K562 (cell line): ENCODE measurements around the gene MT4. TPM values are rescaled to one million over a fixed set of nuclear protein-coding genes. Genes with fewer than 3 reads are reported as not detected.

ENCODE experiments used
- ATAC-seq: fragments of 200-7000 bp; cut with Tn5 transposase; 3 replicates; pipeline ENCODE4 v1.9.1; 2020; ENCODE audit warnings: moderate library complexity
- BruUV-seq: library from RNA; stranded (reverse); fragments of 400-500 nt; replicated peaks from 2 replicates; lab custom pipeline; 2021; lab: Mats Ljungman, UMichigan
- CTCF ChIA-PET: fragments of 300-600 bp; formaldehyde crosslinking; extraction: SDS; loops from one replicate; lab custom pipeline; 2021; ENCODE audit warnings: low intra/inter-chr PET ratio; lab: Yijun Ruan, JAX
- POLR2A ChIA-PET: fragments of 300-600, 350-650 bp; sonication (Branson Sonifier 250); formaldehyde crosslinking; extraction: SDS; loops from one replicate; lab custom pipeline; 2021; ENCODE audit warnings: antibody characterized with exemption, inconsistent platforms; lab: Yijun Ruan, JAX
- DNase-seq, 4 experiments: peaks; one replicate each; pipeline versions ENCODE4 v3.0.0 to v3.0.0-alpha.2; 2011 to 2018; ENCODE audit warnings: low spot score in 3 of 4, mixed read lengths in 3 of 4; ENCODE audit errors: extremely low read depth in 1 of 4
- FAIRE-seq: peaks from 2 replicates; lab custom pipeline; 2011; peaks lifted over from hg19 to GRCh38; lab: Jason Lieb, UNC
- H2AFZ ChIP-seq: 2 replicates; pipeline ENCODE4 v1.6.0; 2011; ENCODE audit warnings: low read depth, low read length, control low read depth, inconsistent platforms
- H3K27ac ChIP-seq: fragments of 200-600 bp; 3 replicates; pipeline ENCODE4 v1.8.0; 2011; ENCODE audit warnings: low read depth, mild to moderate bottlenecking, control low read depth, inconsistent platforms, low read length, moderate library complexity, mixed read lengths; ENCODE audit errors: extremely low read depth
- H3K27me3 ChIP-seq, 2 experiments: fragments of 300-600 bp in 1 of 2; 2 replicates in 1 of 2; 3 replicates in 1 of 2; pipeline versions ENCODE4 v1.6.0 to v1.8.0; 2011; ENCODE audit warnings: inconsistent platforms in 2 of 2, low read length in 2 of 2, mild to moderate bottlenecking in 1 of 2, mixed read lengths in 1 of 2, moderate library complexity in 1 of 2; ENCODE audit not compliant: control insufficient read depth in 2 of 2, insufficient read depth in 2 of 2
- H3K36me3 ChIP-seq: fragments of 300-600 bp; 3 replicates; pipeline ENCODE4 v1.8.0; 2011; ENCODE audit warnings: mild to moderate bottlenecking, low read length, inconsistent platforms; ENCODE audit not compliant: control insufficient read depth, insufficient read depth
- H3K4me1 ChIP-seq, 2 experiments: fragments of 200-600 bp in 1 of 2; replicated peaks in 1 of 2; 2 replicates in 1 of 2; 3 replicates in 1 of 2; pipeline versions ENCODE4 v1.5.1 to v1.8.0; 2011; ENCODE audit warnings: inconsistent platforms in 2 of 2, low read length in 2 of 2, mild to moderate bottlenecking in 1 of 2, mixed read lengths in 1 of 2, moderate library complexity in 1 of 2; ENCODE audit not compliant: control insufficient read depth in 2 of 2, insufficient read depth in 2 of 2
- H3K4me2 ChIP-seq: 2 replicates; pipeline ENCODE4 v1.6.1; 2011; ENCODE audit warnings: low read length, control low read depth, inconsistent platforms, mixed read lengths; ENCODE audit not compliant: insufficient read depth
- H3K4me3 ChIP-seq: fragments of 200-600 bp; sonication (generic), shearing (Covaris generic); 2 replicates; pipeline ENCODE4 v1.5.1; 2016; ENCODE audit warnings: control low read depth, inconsistent platforms
- H3K79me2 ChIP-seq: fragments of 200-600 bp; 3 replicates; pipeline ENCODE4 v1.8.0; 2011; ENCODE audit warnings: low read length, inconsistent platforms; ENCODE audit not compliant: control insufficient read depth, insufficient read depth
- H3K9ac ChIP-seq, 2 experiments: 2 replicates each; pipeline versions ENCODE4 v1.6.0 to v1.6.1; 2011; ENCODE audit warnings: low read depth in 2 of 2, low read length in 2 of 2, control low read depth in 1 of 2, inconsistent platforms in 1 of 2, mild to moderate bottlenecking in 1 of 2, mixed read lengths in 1 of 2; ENCODE audit not compliant: insufficient read depth in 1 of 2
- H3K9me1 ChIP-seq: one replicate; pipeline ENCODE4 v1.6.0; 2011; ENCODE audit warnings: inconsistent platforms, mild to moderate bottlenecking, low read length, moderate library complexity; ENCODE audit not compliant: control insufficient read depth, insufficient read depth
- H3K9me3 ChIP-seq: replicated peaks from 2 replicates; pipeline ENCODE4 v1.5.1; 2011; ENCODE audit warnings: low read depth, low read length, inconsistent platforms; ENCODE audit not compliant: control insufficient read depth, insufficient read depth
- H4K20me1 ChIP-seq: replicated peaks from 2 replicates; pipeline ENCODE4 v1.6.1; 2011; ENCODE audit warnings: low read length, inconsistent platforms, mixed read lengths; ENCODE audit not compliant: control insufficient read depth, insufficient read depth
- ATF2 ChIP-seq: sonication (generic); formaldehyde crosslinking; IDR thresholded peaks from 2 replicates; pipeline ENCODE4 v1.8.1; 2022; ENCODE audit warnings: missing genetic modification reagents
- CBFA2T2 ChIP-seq: fragments of 450-650 bp; conservative IDR thresholded peaks from 2 replicates; pipeline ENCODE4 v1.6.1; 2017; ENCODE audit warnings: mild to moderate bottlenecking
- CHAMP1 ChIP-seq: fragments of 450-650 bp; IDR thresholded peaks from 2 replicates; pipeline ENCODE4 v1.6.1; 2016; ENCODE audit warnings: mild to moderate bottlenecking
- CREB1 ChIP-seq, 2 experiments: sonication (generic) in 1 of 2; formaldehyde crosslinking in 1 of 2; IDR thresholded peaks; 2 replicates each; pipeline versions ENCODE4 v1.6.1 to v1.8.0; 2012 to 2022; ENCODE audit warnings: inconsistent platforms in 1 of 2, mild to moderate bottlenecking in 1 of 2, missing genetic modification reagents in 1 of 2, moderate library complexity in 1 of 2
- SIN3B ChIP-seq: fragments of 450-650 bp; IDR thresholded peaks from 2 replicates; pipeline ENCODE4 v1.6.1; 2017; ENCODE audit warnings: low read depth, mild to moderate bottlenecking, moderate library complexity
- SP2 ChIP-seq: IDR thresholded peaks from 2 replicates; pipeline ENCODE4 v1.6.1; 2011; ENCODE audit warnings: mild to moderate bottlenecking, low read depth, low read length, moderate library complexity; ENCODE audit not compliant: poor library complexity, severe bottlenecking; ENCODE audit errors: extremely low read depth
- U2AF2 ChIP-seq: fragments of 200-400 bp; formaldehyde crosslinking; optimal IDR thresholded peaks from 2 replicates; pipeline ENCODE3; 2017; ENCODE audit warnings: low read depth, mild to moderate bottlenecking, low read length
- XRCC4 ChIP-seq: IDR thresholded peaks from one replicate; pipeline ENCODE4 v1.6.1; 2011; ENCODE audit not compliant: insufficient read depth, insufficient read length; ENCODE audit errors: extremely low read depth
- ZBTB43 ChIP-seq: sonication (generic); formaldehyde crosslinking; IDR thresholded peaks from 2 replicates; pipeline ENCODE4 v1.8.0; 2023; ENCODE audit warnings: mild to moderate bottlenecking, missing genetic modification reagents
- ZBTB9 ChIP-seq: fragments of 450-650 bp; formaldehyde crosslinking; IDR thresholded peaks from 2 replicates; pipeline ENCODE4 v1.4.0; 2020; ENCODE audit warnings: mild to moderate bottlenecking, moderate library complexity
- ZNF408 ChIP-seq: fragments of 250-450 bp; sonication (Bioruptor Pico); IDR thresholded peaks from 2 replicates; pipeline ENCODE4 v1.4.0; 2020; ENCODE audit warnings: low read depth, mild to moderate bottlenecking, moderate library complexity
- ZNF589 ChIP-seq: fragments of 200-800 bp; sonication (Bioruptor generic); IDR thresholded peaks from 2 replicates; pipeline ENCODE4 v1.6.1; 2016; ENCODE audit warnings: low read depth, missing genetic modification characterization, missing compliant biosample characterization
- ZNF639 ChIP-seq, 2 experiments: fragments of 200-800 bp in 1 of 2; sonication (Bioruptor generic) in 1 of 2; sonication (generic) in 1 of 2; formaldehyde crosslinking in 1 of 2; IDR thresholded peaks in 1 of 2; conservative IDR thresholded peaks in 1 of 2; 2 replicates each; pipeline versions ENCODE4 v1.5.0 to v1.6.1; 2016 to 2020; ENCODE audit warnings: missing compliant biosample characterization in 1 of 2, missing genetic modification characterization in 1 of 2, missing genetic modification reagents in 1 of 2
- WGBS: fragments of 100-300 bp; shearing (Covaris generic); methylation state at CpG from one replicate; pipeline ENCODE4 v1.1.6; 2016; ENCODE audit warnings: low coverage, mixed read lengths; ENCODE audit not compliant: insufficient coverage; ENCODE audit errors: missing lambda C conversion rate; 5-methylcytosine and 5-hydroxymethylcytosine counted together
- in situ Hi-C: fragments of 300-500 bp; cut with MboI; formaldehyde crosslinking; loops from 4 replicates; pipeline ENCODE4 v1.15.0; 2018; ENCODE audit warnings: inconsistent platforms, mixed read lengths
- intact Hi-C: fragments of 100-400 bp; cut with micrococcal nuclease; formaldehyde crosslinking; loops from 2 replicates; pipeline ENCODE4 v1.14.2; 2022
- polyA plus RNA-seq, 8 experiments: library from polyadenylated mRNA; depleted of rRNA in 4 of 8; stranded (reverse) in 5 of 8; unstranded in 3 of 8; fragments of >200 nt; fragmentation: Nextera tagmentation in 2 of 8; fragmentation: Illumina TruSeq in 1 of 8; extraction: Ambion mirVana in 2 of 8; extraction: Trizol in 1 of 8; gene quantifications; 2 replicates each; pipeline versions ENCODE4 v1.2.1 to v1.2.3, GENCODE V29; 2011 to 2014; ENCODE audit warnings: inconsistent platforms in 1 of 8, missing spikeins in 1 of 8
- total RNA-seq, 7 experiments: library from RNA; depleted of rRNA in 6 of 7; stranded (reverse); fragments of >200 nt in 6 of 7; fragmentation: Illumina TruSeq in 2 of 7; extraction: Trizol in 2 of 7; gene quantifications; 2 replicates each; pipeline versions ENCODE4 v1.2.1 to v1.2.3, GENCODE V29; 2011 to 2021; ENCODE audit warnings: low replicate concordance in 1 of 7

MT4 gene
- total and polyA plus RNA-seq, 9 of the 15 experiments (the other 6 are each of a cell fraction or from before 2014, with no cell fraction given): not detected

- FAIRE-seq (no peak), DNase-seq (no peak), ATAC-seq (no peak)
- H3K9me1 ChIP-seq: no peaks in the 10 kb centered on the region
- no peaks in the 10 kb centered on the region for H3K36me3 ChIP-seq
- no peak overlapping the region for H3K4me2 ChIP-seq
- POLR2A ChIA-PET: interaction anchor here (0.6 to 0.7 kb wide), 3 partner anchors 74 to 855 kb away, joined by 3 to 4 read pairs (median 3); partner anchors contain the start of gene OGFOD1
- in situ Hi-C loops: no loop called here
- H3K27ac ChIP-seq: no peak overlapping the region
- no peak overlapping the region for H3K4me3 ChIP-seq
- no TSS peak for BruUV-seq
- H3K9me3 ChIP-seq: no peaks in the 10 kb centered on the region
- WGBS: 30% methylated on average over 9 of the region's 9 CpGs
- CTCF ChIA-PET: no interaction called here
- no peaks in the 10 kb centered on the region for H4K20me1 ChIP-seq
- TF ChIP-seq SP2 (no peak), CHAMP1 (no peak), ATF2 (CRISPR knock-in tag) (no peak), CBFA2T2 (no peak), U2AF2 (no peak), SIN3B (no peak), XRCC4 (no peak), ZBTB9 (CRISPR knock-in tag) (no peak), ZBTB43 (no peak), ZNF589 (CRISPR knock-in tag) (no peak), CREB1 (IDR thresholded peaks at IDR 0.05) (no peak), CREB1 (CRISPR knock-in tag; IDR thresholded peaks at IDR 0.05) (no peak), ZNF408 (CRISPR knock-in tag) (no peak), ZNF639 (CRISPR knock-in tag; conservative IDR thresholded peaks at IDR 0.05 in 1 of 2, IDR thresholded peaks at IDR 0.05 in 1 of 2) (no peak)
- H3K27me3 ChIP-seq: peaks cover 2 to 4% of the 10 kb centered on the region in 2 experiments; a peak in 2 of 5 replicates
- H3K4me1 ChIP-seq: peaks cover 0 to 5% of the 10 kb centered on the region in 2 experiments; a peak in 4 of 5 replicates
- no peak overlapping the region for H2AFZ ChIP-seq
- H3K79me2 ChIP-seq: no peaks in the 10 kb centered on the region
- intact Hi-C loops: no loop called here
- no peak overlapping the region for H3K9ac ChIP-seq
These were observed 39.6 kb upstream of the MT4 start for GRCh38 chr16:56525236-56525635.
